GM19463 (cell line): ENCODE data around the gene C19orf81.

Source experiments
- ATAC-seq: cut with Tn5 transposase; IDR thresholded peaks from one replicate; pipeline ENCODE4 v1.9.1; 2021; ENCODE audit warnings: mild to moderate bottlenecking, moderate library complexity; ENCODE audit not compliant: unreplicated experiment

C19orf81 gene

GRCh38 chr19:50629194-50629593 is 20.1 kb upstream of the C19orf81 start:
- ATAC-seq: no peak

- ATAC-seq: no peak
Measured at GRCh38 chr19:50629801-50630200, 19.4 kb upstream of the C19orf81 start.

- no peak for ATAC-seq
Measured at GRCh38 chr19:50632151-50632835, 17.0 kb upstream of the C19orf81 start.

- ATAC-seq: no peak
Measured at GRCh38 chr19:50633359-50633758, 15.9 kb upstream of the C19orf81 start.

- ATAC-seq: no peak
Measured at GRCh38 chr19:50633973-50634372, 15.3 kb upstream of the C19orf81 start.

DNA sequence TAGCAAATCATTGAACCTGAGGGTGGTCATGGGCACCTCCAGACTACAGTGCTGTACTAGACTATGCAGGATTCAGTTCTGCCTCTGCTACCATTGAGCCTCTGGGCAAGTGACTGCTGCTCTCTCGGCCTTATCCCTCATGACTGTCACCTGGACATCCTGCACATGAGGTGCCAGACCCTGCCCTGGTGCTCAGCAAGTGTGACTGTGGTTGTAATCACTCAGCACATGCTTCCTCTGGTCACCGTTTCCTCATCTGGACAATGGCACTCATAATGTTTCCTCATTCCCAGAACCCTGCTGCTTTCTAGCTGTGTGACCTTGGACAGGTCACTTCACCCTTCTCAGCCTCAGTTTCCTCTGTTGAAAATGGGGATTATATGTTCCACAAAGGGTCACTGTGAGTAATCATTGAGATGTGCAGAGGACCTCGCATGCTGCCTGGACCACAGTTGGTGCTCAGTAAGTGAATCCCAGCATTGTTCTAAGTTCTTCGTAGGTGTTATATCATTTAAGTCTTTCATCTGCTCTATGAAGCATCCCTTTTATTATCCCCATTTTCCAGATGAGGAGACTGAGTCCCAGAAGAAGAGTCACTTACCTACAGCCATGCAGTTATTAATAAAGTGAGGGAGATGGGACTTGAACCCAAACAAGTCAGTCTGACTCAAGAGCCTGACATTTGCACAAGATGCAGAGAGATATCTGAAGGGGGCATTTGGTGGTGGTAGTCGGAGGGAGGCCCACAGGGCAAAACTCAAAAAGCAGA is 12.7 kb upstream of the C19orf81 start:
- ATAC-seq: no peak

GRCh38 chr19:50638600-50638999 is 10.6 kb upstream of the C19orf81 start:
- no peak for ATAC-seq

DNA sequence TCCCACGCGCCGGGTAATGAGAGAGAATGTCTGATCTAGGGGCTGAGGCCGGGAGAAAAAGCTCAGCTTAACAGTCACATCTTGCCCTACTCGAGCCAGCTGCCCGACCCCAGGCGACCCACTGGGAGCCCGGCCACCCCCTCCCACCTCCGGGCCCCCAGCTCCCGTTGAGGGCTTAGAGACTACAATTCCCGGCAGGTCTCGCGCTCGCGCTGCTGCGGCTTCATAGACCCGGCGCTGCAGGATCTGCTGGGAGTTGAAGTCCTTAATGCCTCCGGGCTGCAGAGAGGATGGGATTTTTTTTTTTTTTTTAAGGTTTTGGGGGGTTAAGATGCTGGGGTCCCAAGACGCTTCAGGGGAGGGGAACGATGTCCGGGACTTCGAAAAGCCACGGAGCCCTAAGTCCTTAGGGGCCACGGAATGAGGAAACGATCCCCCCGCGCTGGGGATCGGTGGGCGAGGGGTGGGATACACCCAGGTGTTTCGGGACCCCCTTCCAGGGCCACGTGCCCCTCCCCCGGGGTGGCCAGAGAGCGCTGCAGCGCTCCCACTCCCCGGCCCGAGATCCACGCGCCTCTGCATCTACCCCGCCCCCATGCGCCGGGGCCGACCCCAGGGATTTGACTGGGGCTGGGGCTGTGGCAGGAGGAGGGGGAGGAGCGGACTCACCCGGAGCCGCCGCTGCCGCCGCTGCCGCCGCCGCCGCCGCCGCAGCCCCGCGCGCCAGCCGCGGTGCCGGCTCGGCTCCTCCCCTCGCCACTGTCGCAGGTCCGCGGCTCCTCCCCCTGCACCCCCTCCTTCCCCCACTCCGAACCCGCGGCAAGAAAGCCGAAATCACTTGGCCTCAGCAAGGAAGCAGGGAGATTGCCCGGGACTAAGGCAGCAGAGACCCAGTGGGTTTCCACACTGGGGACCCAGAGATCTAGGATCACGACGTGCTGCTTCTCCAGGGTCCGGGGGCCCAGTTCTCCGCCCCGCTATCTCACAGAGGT is 9.8 kb upstream of the C19orf81 start, which contains the start of gene SYT3:
TSS of gene SYT3 (minus strand) at position 761 of the 992 bp plus-strand sequence. CDS start 2,470 bp downstream, outside the sequence.
- ATAC-seq: no peak

- ATAC-seq: no peak
Measured at GRCh38 chr19:50640368-50640767, 8.9 kb upstream of the C19orf81 start.

- no peak for ATAC-seq
Measured at GRCh38 chr19:50644315-50644915, 4.8 kb upstream of the C19orf81 start.

DNA sequence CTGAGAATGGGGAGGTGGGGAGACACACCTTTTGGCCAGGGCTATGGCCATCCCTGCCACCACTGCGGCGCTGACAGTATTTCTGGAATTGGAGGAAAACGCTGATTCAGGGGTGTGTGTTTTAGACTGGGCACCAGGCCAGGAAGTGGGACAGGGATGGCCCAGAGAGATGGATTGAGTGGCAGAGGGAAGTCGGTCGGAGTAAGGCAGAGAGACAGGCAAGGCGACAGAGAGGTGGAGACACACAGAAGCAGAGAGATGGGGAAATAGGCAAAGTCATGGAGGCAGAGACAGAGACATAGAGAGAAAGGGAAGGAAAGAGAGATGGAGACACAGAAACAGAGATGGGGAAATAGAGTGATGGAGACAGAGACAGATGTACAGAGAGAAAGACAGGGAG is 4.1 kb upstream of the C19orf81 start:
- ATAC-seq: no peak

GRCh38 chr19:50646074-50646807 is 3.0 kb upstream of the C19orf81 start:
- ATAC-seq: no peak

GRCh38 chr19:50647879-50648615 is 1.2 kb upstream of the C19orf81 start:
- ATAC-seq: no peak

DNA sequence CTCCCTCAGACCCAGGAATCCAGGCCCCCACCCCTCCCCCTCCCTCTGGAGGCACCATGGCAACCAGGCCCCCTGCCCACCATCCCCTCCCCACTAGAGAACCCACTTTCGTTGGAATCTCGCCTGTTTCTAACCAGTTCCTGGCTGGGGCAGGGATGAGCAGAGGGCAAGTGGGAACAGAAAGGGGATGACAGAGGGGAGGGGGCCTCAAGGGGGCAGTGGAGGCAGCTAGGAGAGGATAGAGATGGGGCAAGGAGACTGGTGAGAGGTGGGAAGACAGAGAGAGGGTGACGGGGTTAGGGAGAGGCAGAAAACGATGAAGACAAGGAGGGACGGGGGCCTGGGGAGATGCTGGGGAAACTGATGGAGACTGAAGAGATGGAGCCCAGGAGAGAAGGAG is 586 bp upstream of the C19orf81 start:
- no peak for ATAC-seq

DNA sequence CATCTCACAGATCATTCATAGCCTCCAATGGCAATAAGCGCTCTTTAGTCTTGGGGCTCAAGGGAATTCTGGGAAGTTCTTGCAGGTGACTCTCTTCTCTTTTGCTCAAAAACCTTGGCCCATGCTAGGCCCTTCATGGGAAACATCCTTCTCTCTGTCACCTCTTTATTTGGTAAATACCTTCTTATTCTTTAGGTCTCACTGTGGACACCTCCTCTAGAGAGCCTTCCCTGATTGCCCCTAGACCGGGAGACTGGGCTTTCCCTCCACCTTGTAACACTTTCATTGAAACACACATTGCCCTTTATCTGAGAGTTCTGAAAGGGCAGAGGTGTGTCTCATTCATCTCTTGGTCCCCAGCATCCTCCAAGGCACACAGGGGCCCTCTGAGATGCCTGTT is 1.9 kb downstream of the C19orf81 start:
- ATAC-seq: no peak

- ATAC-seq: no peak
Measured at GRCh38 chr19:50652722-50653121, 3.5 kb downstream of the C19orf81 start.

GRCh38 chr19:50654882-50655281 is 5.6 kb downstream of the C19orf81 start:
- no peak for ATAC-seq

DNA sequence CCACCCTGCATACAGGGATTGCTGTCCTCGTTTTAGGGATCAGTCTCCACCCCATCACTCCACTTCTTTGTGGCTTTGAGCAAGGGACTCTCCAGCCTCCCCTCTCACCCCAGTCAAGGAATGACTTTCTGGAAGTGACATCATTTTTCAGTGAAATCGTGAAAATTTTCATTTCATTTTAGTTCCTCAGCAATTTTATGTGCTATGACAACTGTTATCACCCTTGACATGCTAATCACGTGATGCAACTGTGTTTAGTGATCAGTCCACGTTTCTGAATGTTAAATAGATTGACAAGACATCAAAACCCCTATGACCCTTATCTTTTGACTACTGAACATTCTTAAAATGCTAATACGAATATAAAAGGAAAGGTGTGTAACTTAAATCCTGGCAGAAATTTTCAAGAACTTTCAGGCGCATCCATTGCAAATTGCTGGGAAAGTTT is 8.0 kb downstream of the C19orf81 start:
- no peak for ATAC-seq

- ATAC-seq: no peak
Measured at GRCh38 chr19:50657712-50658440, 8.6 kb downstream of the C19orf81 start.
